ENCODE results near the gene MYH1. TPM values are rescaled to one million over a fixed set of nuclear protein-coding genes. Genes with fewer than 3 reads are reported as not detected.

The MYH1 gene
- total RNA-seq, 1 donor = not detected

DNA sequence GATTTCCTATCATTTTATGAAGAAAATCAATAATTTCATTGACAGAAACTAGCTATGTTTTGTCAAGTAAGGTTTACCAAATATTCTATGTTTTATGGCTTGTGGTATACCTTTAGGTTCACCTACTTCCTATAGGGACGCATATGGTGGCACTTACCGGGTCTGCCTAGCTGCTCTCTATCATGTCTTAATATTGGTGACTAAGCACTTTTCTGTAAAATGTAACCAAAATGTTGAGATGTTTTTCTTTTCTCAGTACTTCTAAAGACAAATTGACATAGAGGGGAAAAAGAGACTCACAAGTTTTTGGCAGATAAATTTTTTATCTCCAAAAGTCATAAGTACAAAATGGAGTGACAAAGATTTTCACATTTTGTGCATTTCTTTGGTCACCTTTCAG lies 26.3 kb downstream of the MYH1 start:
- TF ChIP-seq CTCF (IDR thresholded peaks at IDR 0.05; ENCODE audit: insufficient read depth, low read depth, low read length) = no peak
- H3K4me3 ChIP-seq (ENCODE audit: low read depth, low read length) = no peak overlapping the region
- no peak for DNase-seq (ENCODE audit: low read depth)

DNA sequence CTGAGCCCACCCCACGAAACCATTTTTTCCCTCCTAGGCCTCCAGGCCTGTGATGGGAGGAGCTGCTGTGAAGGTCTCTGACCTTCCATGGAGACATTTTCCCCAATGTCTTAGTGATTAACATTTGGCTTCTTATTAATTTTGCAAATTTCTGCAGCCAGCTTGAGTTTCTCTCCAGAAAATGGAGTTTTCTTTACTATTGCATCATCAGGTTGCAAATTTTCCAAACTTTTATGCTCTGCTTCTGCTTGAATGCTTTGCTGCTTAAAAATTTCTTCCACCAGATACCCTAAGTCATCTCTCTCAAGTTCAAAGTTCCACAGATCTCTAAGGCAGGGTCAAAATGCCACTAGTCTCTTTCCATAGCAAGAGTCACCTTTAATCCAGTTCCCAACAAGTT lies 36.1 kb downstream of the MYH1 start:
- no peak for DNase-seq (ENCODE audit: low read depth)
- TF ChIP-seq CTCF (IDR thresholded peaks at IDR 0.05; ENCODE audit: insufficient read depth, low read depth, low read length) = no peak
- H3K4me3 ChIP-seq (ENCODE audit: low read depth, low read length) = no peak overlapping the region

DNA sequence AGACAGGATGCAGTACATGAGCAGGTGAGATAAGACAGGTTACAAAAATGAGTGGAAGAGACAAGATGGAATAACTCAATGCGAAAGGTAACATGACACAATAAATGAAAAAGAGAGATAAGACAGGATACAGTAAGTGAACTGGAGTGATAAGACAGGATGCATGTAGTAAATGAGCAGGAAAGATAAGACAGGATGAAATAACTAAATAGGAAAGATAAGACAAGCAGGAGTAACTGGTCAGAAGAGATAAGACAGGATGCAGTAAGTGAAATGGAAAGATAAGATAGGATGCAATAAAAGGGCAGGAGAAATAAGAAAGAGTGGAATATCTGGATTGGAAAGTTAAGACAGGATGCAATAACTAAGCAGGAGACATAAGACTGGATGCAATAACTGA lies 40.6 kb downstream of the MYH1 start:
- no peak overlapping the region for H3K4me3 ChIP-seq (ENCODE audit: low read depth, low read length)
- no peak for TF ChIP-seq CTCF (IDR thresholded peaks at IDR 0.05; ENCODE audit: insufficient read depth, low read depth, low read length)

DNA sequence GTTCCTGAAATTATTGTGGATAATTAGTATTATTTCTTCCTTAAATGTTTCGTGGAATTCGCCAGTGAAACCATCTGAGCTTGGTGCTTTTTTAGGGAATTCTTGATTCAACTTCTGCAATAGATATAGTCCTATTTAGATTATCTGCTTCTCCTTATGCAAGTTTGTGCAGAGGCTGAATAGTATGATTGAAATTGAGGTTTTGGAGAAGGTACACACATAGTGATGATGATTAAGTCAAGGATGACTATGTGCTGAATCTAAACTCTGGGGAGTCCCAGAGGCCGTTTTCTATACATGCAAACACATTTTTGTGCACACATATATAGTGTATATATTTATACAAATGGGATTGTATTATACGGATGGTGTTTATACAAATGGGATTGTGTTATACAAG lies 43.8 kb downstream of the MYH1 start:
- H3K4me3 ChIP-seq (ENCODE audit: low read depth, low read length) = no peak overlapping the region
- no peak for DNase-seq (ENCODE audit: low read depth)
- no peak for TF ChIP-seq CTCF (IDR thresholded peaks at IDR 0.05; ENCODE audit: insufficient read depth, low read depth, low read length)

More for the DNA sequence above, 40.6 kb downstream of the MYH1 start:
- DNase-seq (ENCODE audit: low read depth) = no peak

- DNase-seq (ENCODE audit: low read depth) = peak; percentile 11
- TF ChIP-seq CTCF (IDR thresholded peaks at IDR 0.05; ENCODE audit: insufficient read depth, low read depth, low read length) = no peak
- H3K4me3 ChIP-seq (ENCODE audit: low read depth, low read length) = no peak overlapping the region
Observed at GRCh38 chr17:10471858-10472257, 46.5 kb downstream of the MYH1 start.

GRCh38 chr17:10469459-10469858 lies 48.9 kb downstream of the MYH1 start, which contains the start of gene MYH4:
Gene MYH4 (minus strand): TSS chr17:10469559. CDS start chr17:10466745, 2,814 bp downstream.
- no peak for DNase-seq (ENCODE audit: low read depth)
- no peak for TF ChIP-seq CTCF (IDR thresholded peaks at IDR 0.05; ENCODE audit: insufficient read depth, low read depth, low read length)

DNA sequence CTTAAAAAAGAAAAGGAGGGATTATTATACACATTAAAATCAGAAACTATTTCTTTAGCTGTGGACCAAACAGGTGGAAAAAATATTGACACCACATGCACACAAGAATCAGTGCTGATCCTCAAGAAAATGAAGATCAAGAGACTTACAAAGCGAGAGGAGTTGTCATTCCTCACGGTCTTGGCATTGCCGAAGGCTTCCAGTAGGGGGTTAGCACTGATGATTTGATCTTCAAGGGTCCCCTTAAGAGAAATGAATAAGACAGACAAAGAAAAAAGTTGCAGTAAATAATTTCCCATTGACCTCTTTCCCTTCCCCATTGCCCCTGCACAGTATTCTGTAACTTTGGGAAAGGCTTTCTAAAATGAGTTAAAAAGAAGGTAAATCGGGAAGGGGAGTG lies 54.9 kb downstream of the MYH1 start:
- DNase-seq (ENCODE audit: low read depth) = no peak
- H3K4me3 ChIP-seq (ENCODE audit: low read depth, low read length) = no peak overlapping the region
- no peak for TF ChIP-seq CTCF (IDR thresholded peaks at IDR 0.05; ENCODE audit: insufficient read depth, low read depth, low read length)

More at GRCh38 chr17:10469459-10469858, 48.9 kb downstream of the MYH1 start, which contains the start of gene MYH4:
- H3K4me3 ChIP-seq (ENCODE audit: low read depth, low read length) = no peak within 1 kb of the TSS
